ENCODE results near the gene LDLRAD4.

Gene LDLRAD4

GRCh38 chr18:13594551-13594950, 376.0 kb downstream of the LDLRAD4 start:
- DNase-seq (ENCODE audit: low read depth) = no peak
- no peak overlapping the region for H3K4me3 ChIP-seq (ENCODE audit: low read depth, low read length)
- TF ChIP-seq, protein P1, sequence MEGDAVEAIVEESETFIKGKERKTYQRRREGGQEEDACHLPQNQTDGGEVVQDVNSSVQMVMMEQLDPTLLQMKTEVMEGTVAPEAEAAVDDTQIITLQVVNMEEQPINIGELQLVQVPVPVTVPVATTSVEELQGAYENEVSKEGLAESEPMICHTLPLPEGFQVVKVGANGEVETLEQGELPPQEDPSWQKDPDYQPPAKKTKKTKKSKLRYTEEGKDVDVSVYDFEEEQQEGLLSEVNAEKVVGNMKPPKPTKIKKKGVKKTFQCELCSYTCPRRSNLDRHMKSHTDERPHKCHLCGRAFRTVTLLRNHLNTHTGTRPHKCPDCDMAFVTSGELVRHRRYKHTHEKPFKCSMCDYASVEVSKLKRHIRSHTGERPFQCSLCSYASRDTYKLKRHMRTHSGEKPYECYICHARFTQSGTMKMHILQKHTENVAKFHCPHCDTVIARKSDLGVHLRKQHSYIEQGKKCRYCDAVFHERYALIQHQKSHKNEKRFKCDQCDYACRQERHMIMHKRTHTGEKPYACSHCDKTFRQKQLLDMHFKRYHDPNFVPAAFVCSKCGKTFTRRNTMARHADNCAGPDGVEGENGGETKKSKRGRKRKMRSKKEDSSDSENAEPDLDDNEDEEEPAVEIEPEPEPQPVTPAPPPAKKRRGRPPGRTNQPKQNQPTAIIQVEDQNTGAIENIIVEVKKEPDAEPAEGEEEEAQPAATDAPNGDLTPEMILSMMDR (conservative IDR thresholded peaks at IDR 0.05; ENCODE audit: low read depth, low read length) = no peak

DNA sequence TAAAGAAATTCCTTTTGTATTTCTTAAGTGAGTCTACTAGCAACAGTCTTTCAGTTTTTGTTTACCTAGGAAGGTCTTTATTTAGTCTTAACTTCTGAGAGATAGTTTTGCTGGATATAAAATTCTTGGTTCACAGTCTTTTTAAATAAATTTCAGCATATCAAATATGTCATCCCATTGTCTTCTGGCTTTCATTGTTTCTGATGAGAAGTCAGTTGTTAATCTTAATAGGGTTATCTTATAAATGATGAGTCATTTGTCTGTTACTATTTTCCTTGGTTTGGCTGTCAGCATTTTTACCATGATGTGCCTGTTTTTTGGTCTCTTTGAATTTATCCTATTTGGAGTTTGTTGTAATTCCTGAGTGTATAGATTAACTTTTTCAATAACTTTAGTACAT, 378.5 kb downstream of the LDLRAD4 start:
- H3K4me3 ChIP-seq (ENCODE audit: low read depth, low read length) = no peak overlapping the region
- TF ChIP-seq, protein P1 (conservative IDR thresholded peaks at IDR 0.05; ENCODE audit: low read depth, low read length) = no peak
- DNase-seq (ENCODE audit: low read depth) = no peak

DNA sequence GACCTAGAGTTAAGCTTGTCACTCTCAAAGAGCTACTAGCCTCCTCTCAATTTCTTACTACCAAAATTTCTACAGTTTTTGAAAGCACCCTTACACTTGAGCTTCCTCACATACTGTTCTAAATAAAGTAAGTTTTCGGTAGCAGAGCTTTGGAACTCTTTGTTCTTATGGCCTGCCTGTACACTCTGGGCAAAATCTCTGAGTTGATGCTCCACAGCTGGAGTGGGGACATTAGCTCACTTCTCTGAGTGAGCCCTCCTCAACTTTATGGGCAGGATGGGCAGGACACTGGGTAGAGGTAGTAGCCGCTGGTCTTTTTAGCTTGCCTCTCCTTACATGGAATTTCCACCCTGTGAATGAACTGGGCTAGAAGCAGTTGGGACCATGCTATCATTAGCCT, 380.0 kb downstream of the LDLRAD4 start:
- no peak for DNase-seq (ENCODE audit: low read depth)
- TF ChIP-seq, protein P1 (conservative IDR thresholded peaks at IDR 0.05; ENCODE audit: low read depth, low read length) = no peak
- H3K4me3 ChIP-seq (ENCODE audit: low read depth, low read length) = no peak overlapping the region

- H3K4me3 ChIP-seq (ENCODE audit: low read depth, low read length) = no peak overlapping the region
- DNase-seq (ENCODE audit: low read depth) = no peak
- TF ChIP-seq, protein P1 (conservative IDR thresholded peaks at IDR 0.05; ENCODE audit: low read depth, low read length) = no peak
Measured at GRCh38 chr18:13599031-13599430, 380.5 kb downstream of the LDLRAD4 start.

- TF ChIP-seq, protein P1 (conservative IDR thresholded peaks at IDR 0.05; ENCODE audit: low read depth, low read length) = no peak
- DNase-seq (ENCODE audit: low read depth) = no peak
- no peak overlapping the region for H3K4me3 ChIP-seq (ENCODE audit: low read depth, low read length)
Measured at GRCh38 chr18:13603304-13604019, 384.9 kb downstream of the LDLRAD4 start.

GRCh38 chr18:13604786-13605185, 386.2 kb downstream of the LDLRAD4 start:
- no peak overlapping the region for H3K4me3 ChIP-seq (ENCODE audit: low read depth, low read length)
- TF ChIP-seq, protein P1 (conservative IDR thresholded peaks at IDR 0.05; ENCODE audit: low read depth, low read length) = no peak
- no peak for DNase-seq (ENCODE audit: low read depth)

- DNase-seq (ENCODE audit: low read depth) = no peak
- no peak overlapping the region for H3K4me3 ChIP-seq (ENCODE audit: low read depth, low read length)
- TF ChIP-seq, protein P1 (conservative IDR thresholded peaks at IDR 0.05; ENCODE audit: low read depth, low read length) = no peak
Measured at GRCh38 chr18:13605477-13605876, 386.9 kb downstream of the LDLRAD4 start.
